Astrocyte of the cerebellum (primary cell): ENCODE data around the gene RIGI.

ENCODE experiments used
- DNase-seq: peaks from one replicate; pipeline ENCODE4 v3.0.0-alpha.2; 2011; ENCODE audit warnings: low read depth
- H3K4me3 ChIP-seq: 2 replicates; pipeline ENCODE4 v1.5.1; 2011; ENCODE audit warnings: mild to moderate bottlenecking, low read depth, low read length, moderate library complexity
- in situ Hi-C: cut with HindIII; loops from 2 replicates; pipeline ENCODE4 v1.10.0; 2017; ENCODE audit warnings: low sequenced_read_pairs
- TF ChIP-seq, protein P1 (sequence below): IDR thresholded peaks from 2 replicates; pipeline ENCODE4 v1.5.1; 2012; ENCODE audit warnings: low read length, low read depth, moderate library complexity, mild to moderate bottlenecking; ENCODE audit errors: missing control alignments

RIGI gene

GRCh38 chr9:32490601-32491000 lies 35.4 kb downstream of the RIGI start:
- TF ChIP-seq, protein P1, sequence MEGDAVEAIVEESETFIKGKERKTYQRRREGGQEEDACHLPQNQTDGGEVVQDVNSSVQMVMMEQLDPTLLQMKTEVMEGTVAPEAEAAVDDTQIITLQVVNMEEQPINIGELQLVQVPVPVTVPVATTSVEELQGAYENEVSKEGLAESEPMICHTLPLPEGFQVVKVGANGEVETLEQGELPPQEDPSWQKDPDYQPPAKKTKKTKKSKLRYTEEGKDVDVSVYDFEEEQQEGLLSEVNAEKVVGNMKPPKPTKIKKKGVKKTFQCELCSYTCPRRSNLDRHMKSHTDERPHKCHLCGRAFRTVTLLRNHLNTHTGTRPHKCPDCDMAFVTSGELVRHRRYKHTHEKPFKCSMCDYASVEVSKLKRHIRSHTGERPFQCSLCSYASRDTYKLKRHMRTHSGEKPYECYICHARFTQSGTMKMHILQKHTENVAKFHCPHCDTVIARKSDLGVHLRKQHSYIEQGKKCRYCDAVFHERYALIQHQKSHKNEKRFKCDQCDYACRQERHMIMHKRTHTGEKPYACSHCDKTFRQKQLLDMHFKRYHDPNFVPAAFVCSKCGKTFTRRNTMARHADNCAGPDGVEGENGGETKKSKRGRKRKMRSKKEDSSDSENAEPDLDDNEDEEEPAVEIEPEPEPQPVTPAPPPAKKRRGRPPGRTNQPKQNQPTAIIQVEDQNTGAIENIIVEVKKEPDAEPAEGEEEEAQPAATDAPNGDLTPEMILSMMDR: no peak
- in situ Hi-C loops: no loop called here
- DNase-seq: no peak

GRCh38 chr9:32487981-32488380 lies 38.0 kb downstream of the RIGI start:
- in situ Hi-C loops: no loop called here
- DNase-seq: peak; percentile 24
- TF ChIP-seq, protein P1: no peak
- no peak overlapping the region for H3K4me3 ChIP-seq

More at GRCh38 chr9:32490601-32491000, 35.4 kb downstream of the RIGI start:
- no peak overlapping the region for H3K4me3 ChIP-seq

- H3K4me3 ChIP-seq: no peak overlapping the region
- TF ChIP-seq, protein P1: no peak
- in situ Hi-C loops: no loop called here
- DNase-seq: no peak
Measured at GRCh38 chr9:32486839-32487562, 39.0 kb downstream of the RIGI start.

DNA sequence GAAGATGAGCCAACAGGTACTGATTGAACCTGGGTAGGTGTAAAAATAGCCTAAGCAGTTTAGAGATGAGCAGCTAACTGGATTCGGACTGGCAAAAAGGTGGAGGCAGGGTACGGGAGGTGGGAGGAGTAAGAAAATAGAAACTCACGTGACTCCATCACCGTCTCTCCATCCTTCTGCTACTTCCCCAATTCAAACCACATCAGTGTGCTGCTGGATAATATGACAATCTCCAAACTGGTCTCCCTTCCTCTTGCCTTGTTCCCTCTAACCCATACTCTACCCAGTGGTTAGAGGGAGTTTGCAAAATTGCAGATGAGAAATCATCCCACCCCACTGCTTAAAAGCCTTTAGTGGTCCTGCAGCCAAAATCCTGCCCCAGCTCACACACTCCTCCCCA lies 42.7 kb downstream of the RIGI start:
- TF ChIP-seq, protein P1: no peak
- DNase-seq: no peak
- in situ Hi-C loops: no loop called here
- no peak overlapping the region for H3K4me3 ChIP-seq
